Gastrocnemius medialis (tissue), 4 donors: Measurements from ENCODE around the gene TAOK3.

Source experiments
- POLR2A ChIP-seq, 2 donors: fragments of 450-650 bp; IDR thresholded peaks; one replicate each; pipeline ENCODE4 v1.6.1; 2017; ENCODE audit warnings: antibody characterized with exemption in 2 of 2, mild to moderate bottlenecking in 2 of 2, moderate library complexity in 2 of 2
- TF ChIP-seq, protein P1 (sequence below), 5 experiments: fragments of 450-650 bp in 3 of 5; fragments of 200-600 bp in 2 of 5; sonication (generic) in 2 of 5; IDR thresholded peaks in 4 of 5; conservative IDR thresholded peaks in 1 of 5; 1 replicate in 4 of 5; 2 replicates in 1 of 5; pipeline ENCODE4 v1.5.1; 2016 to 2019; ENCODE audit warnings: antibody characterized with exemption in 5 of 5, mild to moderate bottlenecking in 3 of 5, moderate library complexity in 3 of 5

DNA sequence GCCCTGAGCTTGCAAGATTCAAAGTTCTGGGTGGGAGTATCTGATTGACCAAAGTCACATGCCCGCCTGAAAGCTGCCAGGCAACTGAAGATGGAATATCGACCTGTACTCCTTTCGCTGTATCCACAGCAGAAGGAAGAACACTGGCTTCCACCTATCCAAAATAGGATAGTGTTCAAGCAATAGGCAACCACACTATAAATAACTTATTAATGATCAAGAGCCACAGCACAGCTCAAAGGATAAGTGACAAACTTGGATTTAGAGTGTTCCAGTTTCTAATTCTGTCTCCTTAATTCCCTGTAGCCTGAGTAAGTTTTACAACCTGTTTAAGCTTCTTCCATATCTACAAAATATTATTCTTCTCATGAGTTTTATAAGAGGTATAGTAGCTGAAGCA is 89.9 kb downstream of the TAOK3 start:
- TF ChIP-seq, protein P1, sequence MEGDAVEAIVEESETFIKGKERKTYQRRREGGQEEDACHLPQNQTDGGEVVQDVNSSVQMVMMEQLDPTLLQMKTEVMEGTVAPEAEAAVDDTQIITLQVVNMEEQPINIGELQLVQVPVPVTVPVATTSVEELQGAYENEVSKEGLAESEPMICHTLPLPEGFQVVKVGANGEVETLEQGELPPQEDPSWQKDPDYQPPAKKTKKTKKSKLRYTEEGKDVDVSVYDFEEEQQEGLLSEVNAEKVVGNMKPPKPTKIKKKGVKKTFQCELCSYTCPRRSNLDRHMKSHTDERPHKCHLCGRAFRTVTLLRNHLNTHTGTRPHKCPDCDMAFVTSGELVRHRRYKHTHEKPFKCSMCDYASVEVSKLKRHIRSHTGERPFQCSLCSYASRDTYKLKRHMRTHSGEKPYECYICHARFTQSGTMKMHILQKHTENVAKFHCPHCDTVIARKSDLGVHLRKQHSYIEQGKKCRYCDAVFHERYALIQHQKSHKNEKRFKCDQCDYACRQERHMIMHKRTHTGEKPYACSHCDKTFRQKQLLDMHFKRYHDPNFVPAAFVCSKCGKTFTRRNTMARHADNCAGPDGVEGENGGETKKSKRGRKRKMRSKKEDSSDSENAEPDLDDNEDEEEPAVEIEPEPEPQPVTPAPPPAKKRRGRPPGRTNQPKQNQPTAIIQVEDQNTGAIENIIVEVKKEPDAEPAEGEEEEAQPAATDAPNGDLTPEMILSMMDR (IDR thresholded peaks at IDR 0.05 in 4 of 5, conservative IDR thresholded peaks at IDR 0.05 in 1 of 5): no peak
- TF ChIP-seq POLR2A (IDR thresholded peaks at IDR 0.05): no peak
